Peyer's patch (tissue), 4 donors: Measurements from ENCODE around the gene MTFP1.

Experiments used
- POLR2A ChIP-seq, 2 donors: fragments of 450-650 bp; IDR thresholded peaks; one replicate each; pipeline ENCODE4 v1.5.1; 2017; ENCODE audit warnings: antibody characterized with exemption in 2 of 2, mild to moderate bottlenecking in 2 of 2, moderate library complexity in 2 of 2
- TF ChIP-seq, protein P1 (sequence below), 6 experiments: fragments of 450-650 bp in 4 of 6; fragments of 200-600 bp in 2 of 6; sonication (generic) in 1 of 6; IDR thresholded peaks; one replicate each; pipeline ENCODE4 v1.5.1; 2017 to 2019; ENCODE audit warnings: antibody characterized with exemption in 6 of 6, mild to moderate bottlenecking in 3 of 6, moderate library complexity in 1 of 6

DNA sequence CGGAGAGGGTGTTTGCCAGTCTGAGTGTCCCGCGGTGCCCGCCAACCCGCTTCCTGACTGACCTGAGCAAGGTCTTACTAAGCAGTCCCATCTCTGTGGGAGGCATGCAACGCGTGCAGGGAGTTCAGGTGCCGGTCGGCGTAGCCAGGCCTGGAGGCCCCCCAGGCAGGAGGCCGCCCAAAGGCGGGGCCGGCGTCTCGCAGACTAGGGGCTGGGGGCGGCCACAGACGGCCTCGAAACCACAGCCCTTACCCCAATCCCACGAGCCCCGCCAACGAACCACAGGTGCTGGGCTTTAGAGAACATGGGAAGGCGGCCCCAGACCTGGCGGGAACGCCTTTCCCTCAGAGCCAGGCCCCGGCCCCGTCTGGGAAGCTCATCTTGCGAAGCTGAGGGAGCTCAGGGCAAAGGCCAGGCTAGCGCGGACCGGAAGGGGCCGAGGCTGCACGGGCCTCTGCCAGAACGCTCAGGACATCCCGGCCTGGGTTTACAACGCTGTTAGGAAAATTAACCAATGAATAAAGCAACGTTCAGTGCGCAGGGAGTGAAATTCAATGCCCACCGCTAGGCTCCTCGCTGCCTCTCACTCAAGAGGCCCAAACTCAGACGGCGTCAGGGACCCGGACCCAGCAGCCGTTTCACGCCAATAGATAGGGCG, 2.1 kb upstream of the MTFP1 start:
- TF ChIP-seq POLR2A (IDR thresholded peaks at IDR 0.05) = peak; percentile 85 to 87
- TF ChIP-seq, protein P1, sequence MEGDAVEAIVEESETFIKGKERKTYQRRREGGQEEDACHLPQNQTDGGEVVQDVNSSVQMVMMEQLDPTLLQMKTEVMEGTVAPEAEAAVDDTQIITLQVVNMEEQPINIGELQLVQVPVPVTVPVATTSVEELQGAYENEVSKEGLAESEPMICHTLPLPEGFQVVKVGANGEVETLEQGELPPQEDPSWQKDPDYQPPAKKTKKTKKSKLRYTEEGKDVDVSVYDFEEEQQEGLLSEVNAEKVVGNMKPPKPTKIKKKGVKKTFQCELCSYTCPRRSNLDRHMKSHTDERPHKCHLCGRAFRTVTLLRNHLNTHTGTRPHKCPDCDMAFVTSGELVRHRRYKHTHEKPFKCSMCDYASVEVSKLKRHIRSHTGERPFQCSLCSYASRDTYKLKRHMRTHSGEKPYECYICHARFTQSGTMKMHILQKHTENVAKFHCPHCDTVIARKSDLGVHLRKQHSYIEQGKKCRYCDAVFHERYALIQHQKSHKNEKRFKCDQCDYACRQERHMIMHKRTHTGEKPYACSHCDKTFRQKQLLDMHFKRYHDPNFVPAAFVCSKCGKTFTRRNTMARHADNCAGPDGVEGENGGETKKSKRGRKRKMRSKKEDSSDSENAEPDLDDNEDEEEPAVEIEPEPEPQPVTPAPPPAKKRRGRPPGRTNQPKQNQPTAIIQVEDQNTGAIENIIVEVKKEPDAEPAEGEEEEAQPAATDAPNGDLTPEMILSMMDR (IDR thresholded peaks at IDR 0.05) = peak in 1 of 6 experiments; percentile 8
